Measurements from ENCODE around the gene MACROD1. TPM values are rescaled to one million over a fixed set of nuclear protein-coding genes. Genes with fewer than 3 reads are reported as not detected.

The MACROD1 gene
- polyA plus RNA-seq, 1 experiment = 8.1 TPM

DNA sequence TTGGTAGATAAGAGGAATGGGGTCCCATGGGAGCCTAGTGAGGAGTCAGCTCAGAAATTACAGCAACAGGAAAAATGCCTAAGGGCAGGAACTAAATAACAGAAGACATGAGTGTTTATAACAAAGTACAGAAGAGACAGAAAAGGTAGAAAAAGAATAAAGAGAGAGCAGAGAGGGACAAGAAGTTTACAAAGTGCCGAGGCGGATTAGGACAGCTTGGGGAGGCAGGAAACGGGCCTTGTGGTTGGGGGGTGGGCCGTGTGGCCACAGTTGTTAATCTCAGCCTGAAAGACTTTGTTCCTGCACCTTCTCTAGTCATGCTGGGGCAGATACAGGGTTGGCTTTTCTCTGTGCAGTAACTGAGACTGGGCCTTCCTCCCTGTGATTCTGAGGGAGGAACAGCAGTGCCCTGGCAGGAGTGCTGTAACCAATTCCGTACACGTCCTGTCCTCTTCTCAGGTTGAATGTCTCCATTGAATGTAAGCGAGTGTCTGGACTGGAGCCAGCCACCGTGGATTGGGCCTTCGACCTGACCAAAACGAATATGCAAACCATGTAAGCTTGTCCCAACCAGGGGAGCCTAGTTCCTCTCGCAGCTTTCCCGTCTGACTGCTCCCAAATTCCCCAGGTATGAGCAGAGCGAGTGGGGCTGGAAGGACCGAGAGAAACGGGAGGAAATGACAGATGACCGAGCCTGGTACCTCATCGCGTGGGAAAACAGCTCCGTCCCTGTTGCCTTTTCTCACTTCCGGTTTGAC lies 214.0 kb downstream of the MACROD1 start:
- H3K27ac ChIP-seq (ENCODE audit: low read depth, low read length) = no peak overlapping the region
- no peak for DNase-seq (ENCODE audit: low read depth, low spot score)
- H3K27me3 ChIP-seq (ENCODE audit: control insufficient read depth, insufficient read depth, low read length) = no peaks in the 10 kb centered on the region
- no peak overlapping the region for H3K4me3 ChIP-seq (ENCODE audit: low read depth, low read length)
- no peaks in the 10 kb centered on the region for H3K9me3 ChIP-seq (ENCODE audit: control insufficient read depth, insufficient read depth, low read length)
- ChIA-PET CTCF (interaction anchor here (0.6 to 3.6 kb wide), 2 partner anchors 115 to 130 kb away, joined by 3 to 18 read pairs; no protein-coding TSS in a partner anchor), POLR2A (no interaction called here)
- TF ChIP-seq, protein P1, sequence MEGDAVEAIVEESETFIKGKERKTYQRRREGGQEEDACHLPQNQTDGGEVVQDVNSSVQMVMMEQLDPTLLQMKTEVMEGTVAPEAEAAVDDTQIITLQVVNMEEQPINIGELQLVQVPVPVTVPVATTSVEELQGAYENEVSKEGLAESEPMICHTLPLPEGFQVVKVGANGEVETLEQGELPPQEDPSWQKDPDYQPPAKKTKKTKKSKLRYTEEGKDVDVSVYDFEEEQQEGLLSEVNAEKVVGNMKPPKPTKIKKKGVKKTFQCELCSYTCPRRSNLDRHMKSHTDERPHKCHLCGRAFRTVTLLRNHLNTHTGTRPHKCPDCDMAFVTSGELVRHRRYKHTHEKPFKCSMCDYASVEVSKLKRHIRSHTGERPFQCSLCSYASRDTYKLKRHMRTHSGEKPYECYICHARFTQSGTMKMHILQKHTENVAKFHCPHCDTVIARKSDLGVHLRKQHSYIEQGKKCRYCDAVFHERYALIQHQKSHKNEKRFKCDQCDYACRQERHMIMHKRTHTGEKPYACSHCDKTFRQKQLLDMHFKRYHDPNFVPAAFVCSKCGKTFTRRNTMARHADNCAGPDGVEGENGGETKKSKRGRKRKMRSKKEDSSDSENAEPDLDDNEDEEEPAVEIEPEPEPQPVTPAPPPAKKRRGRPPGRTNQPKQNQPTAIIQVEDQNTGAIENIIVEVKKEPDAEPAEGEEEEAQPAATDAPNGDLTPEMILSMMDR (IDR thresholded peaks at IDR 0.05; ENCODE audit: low read depth, low read length) = no peak

Small RNA genes within 50 kb of the gene (small RNA-seq; reads per million reads assigned to genes)
- not detected for gene RNU6-45P (ENCODE audit: insufficient read length, low read depth)

Other genes with a start within 250 kb of the MACROD1 start
- 4.4 and 5.2 TPM in 2 replicates for gene RCOR2, start 248.9 kb downstream of the MACROD1 start, polyA plus RNA-seq (2011; rRNA removed)
- gene NAA40, start 227.1 kb downstream of the MACROD1 start, polyA plus RNA-seq (2011; rRNA removed) = 17.4 and 18.0 TPM in 2 replicates
- gene COX8A, start 191.5 kb downstream of the MACROD1 start, polyA plus RNA-seq (2011; rRNA removed) = 200 and 346 TPM in 2 replicates
- 99.0 and 105 TPM in 2 replicates for gene OTUB1, start 179.7 kb downstream of the MACROD1 start, polyA plus RNA-seq (2011; rRNA removed)
- 0.17 and 0.33 TPM in 2 replicates for gene FLRT1, start 130.2 kb downstream of the MACROD1 start, polyA plus RNA-seq (2011; rRNA removed)
- 166 and 171 TPM in 2 replicates for gene STIP1, start 20.1 kb upstream of the MACROD1 start, polyA plus RNA-seq (2011; rRNA removed)
- gene FERMT3, start 40.6 kb upstream of the MACROD1 start, polyA plus RNA-seq (2011; rRNA removed) = 0.38 and 0.72 TPM in 2 replicates
- gene TRPT1, start 60.1 kb upstream of the MACROD1 start, polyA plus RNA-seq (2011; rRNA removed) = 21.6 and 34.0 TPM in 2 replicates
- 18.8 and 29.1 TPM in 2 replicates for gene NUDT22, start 60.2 kb upstream of the MACROD1 start, polyA plus RNA-seq (2011; rRNA removed)
- 18.7 and 28.4 TPM in 2 replicates for gene DNAJC4, start 64.4 kb upstream of the MACROD1 start, polyA plus RNA-seq (2011; rRNA removed)
- 11.8 and 15.7 TPM in 2 replicates for gene VEGFB, start 68.5 kb upstream of the MACROD1 start, polyA plus RNA-seq (2011; rRNA removed)
- gene FKBP2, start 75.0 kb upstream of the MACROD1 start, polyA plus RNA-seq (2011; rRNA removed) = 29.9 and 39.0 TPM in 2 replicates
- 119 and 146 TPM in 2 replicates for gene PPP1R14B, start 80.8 kb upstream of the MACROD1 start, polyA plus RNA-seq (2011; rRNA removed)
- 11.7 and 13.0 TPM in 2 replicates for gene PLCB3, start 85.4 kb upstream of the MACROD1 start, polyA plus RNA-seq (2011; rRNA removed)
- 36.1 and 54.8 TPM in 2 replicates for gene BAD, start 118.6 kb upstream of the MACROD1 start, polyA plus RNA-seq (2011; rRNA removed)
- 12.4 and 21.1 TPM in 2 replicates for gene GPR137, start 119.7 kb upstream of the MACROD1 start, polyA plus RNA-seq (2011; rRNA removed)
- gene KCNK4, start 125.2 kb upstream of the MACROD1 start, polyA plus RNA-seq (2011; rRNA removed) = not detected in 2 replicates
- gene CATSPERZ, start 134.2 kb upstream of the MACROD1 start, polyA plus RNA-seq (2011; rRNA removed) = 0.14 TPM in 1 of 2 replicates, not detected in the other
- gene ESRRA, start 139.4 kb upstream of the MACROD1 start, polyA plus RNA-seq (2011; rRNA removed) = 5.5 and 7.4 TPM in 2 replicates
- 194 and 208 TPM in 2 replicates for gene TRMT112, start 151.4 kb upstream of the MACROD1 start, polyA plus RNA-seq (2011; rRNA removed)
- 366 and 383 TPM in 2 replicates for gene PRDX5, start 152.0 kb upstream of the MACROD1 start, polyA plus RNA-seq (2011; rRNA removed)
- 1.4 and 2.0 TPM in 2 replicates for gene CCDC88B, start 174.1 kb upstream of the MACROD1 start, polyA plus RNA-seq (2011; rRNA removed)
- gene RPS6KA4, start 193.0 kb upstream of the MACROD1 start, polyA plus RNA-seq (2011; rRNA removed) = 21.9 and 29.6 TPM in 2 replicates

All from AG04450 (cell line).